Esophagus (tissue), 2 donors: ENCODE measurements around the gene SLC10A4. TPM values are rescaled to one million over a fixed set of nuclear protein-coding genes. Genes with fewer than 3 reads are reported as not detected.

Source experiments
- H3K27ac ChIP-seq, 2 donors: one replicate each; pipeline ENCODE4 v1.5.1; 2013; ENCODE audit warnings: low read depth in 2 of 2, mild to moderate bottlenecking in 2 of 2, inconsistent platforms in 1 of 2, low read length in 1 of 2, moderate library complexity in 1 of 2
- H3K27me3 ChIP-seq, 2 donors: one replicate each; pipeline ENCODE4 v1.6.1; 2013; ENCODE audit warnings: low read length in 2 of 2, control low read depth in 1 of 2, mild to moderate bottlenecking in 1 of 2; ENCODE audit not compliant: insufficient read depth in 2 of 2, control insufficient read depth in 1 of 2
- H3K36me3 ChIP-seq, 2 donors: one replicate each; pipeline ENCODE4 v1.6.1; 2013; ENCODE audit warnings: low read length in 1 of 2; ENCODE audit not compliant: control insufficient read depth in 2 of 2, insufficient read depth in 2 of 2
- H3K4me1 ChIP-seq, 2 donors: one replicate each; pipeline ENCODE4 v1.6.1; 2013; ENCODE audit warnings: low read length in 1 of 2; ENCODE audit not compliant: control insufficient read depth in 2 of 2, insufficient read depth in 2 of 2
- H3K4me3 ChIP-seq, 2 donors: one replicate each; pipeline ENCODE4 v1.5.1; 2013; ENCODE audit warnings: low read length in 2 of 2, mild to moderate bottlenecking in 2 of 2, low read depth in 1 of 2, moderate library complexity in 1 of 2
- H3K9me3 ChIP-seq, 2 donors: one replicate each; pipeline ENCODE4 v1.6.1; 2013; ENCODE audit warnings: mild to moderate bottlenecking in 2 of 2, low read depth in 1 of 2, low read length in 1 of 2, moderate library complexity in 1 of 2; ENCODE audit not compliant: control insufficient read depth in 2 of 2, insufficient read depth in 1 of 2
- whole genome bisulfite sequencing, 2 donors: extraction: QIAGEN DNeasy Blood & Tissue Kit; methylation state at CpG; one replicate each; pipeline ENCODE4 v1.1.7; 2013; 5-methylcytosine and 5-hydroxymethylcytosine counted together
- polyA plus RNA-seq, 2 donors: library from polyadenylated mRNA; stranded (reverse); fragments of 200-250 nt; gene quantifications; one replicate each; pipeline ENCODE4 v1.2.3, GENCODE V29; 2013
- donor health status: healthy with polysubstance abuse.
- donor health status: Bipolar disorder and iron deficiency.

The SLC10A4 gene
- polyA plus RNA-seq, 2 donors, result 0.07 to 0.14 TPM

DNA sequence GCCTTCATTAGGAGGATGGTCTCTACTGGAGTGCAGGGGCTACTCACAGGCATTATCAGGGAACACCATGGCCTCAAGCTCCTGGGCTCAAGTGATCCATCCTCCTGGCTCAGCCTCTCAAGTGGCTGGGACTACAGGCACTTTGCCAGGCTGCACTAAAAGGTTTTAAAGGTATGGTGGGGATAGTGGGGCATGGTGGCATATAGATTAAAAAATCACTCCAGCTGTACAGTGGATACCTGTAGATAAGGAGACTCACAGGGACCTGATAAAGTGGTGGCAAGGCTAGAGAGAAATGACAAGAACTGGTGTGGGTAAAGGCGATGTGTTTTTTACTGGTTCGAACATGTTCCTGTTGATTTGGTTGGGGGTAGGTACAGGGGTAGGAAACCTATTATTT, 12.8 kb downstream of the SLC10A4 start:
- Histone ChIP-seq H3K9me3 (peaks cover 1 to 2% of the 10 kb centered on the region in 2 donors), H3K27ac (no peak overlapping the region), H3K4me3 (no peak overlapping the region), H3K27me3 (no peaks in the 10 kb centered on the region), H3K4me1 (peaks cover 0 to 4% of the 10 kb centered on the region in 2 donors), H3K36me3 (peaks cover 0 to 2% of the 10 kb centered on the region in 2 donors)
- whole genome bisulfite sequencing, 2 donors, result 91 to 99% methylated on average over 2 of the region's 2 CpGs

DNA sequence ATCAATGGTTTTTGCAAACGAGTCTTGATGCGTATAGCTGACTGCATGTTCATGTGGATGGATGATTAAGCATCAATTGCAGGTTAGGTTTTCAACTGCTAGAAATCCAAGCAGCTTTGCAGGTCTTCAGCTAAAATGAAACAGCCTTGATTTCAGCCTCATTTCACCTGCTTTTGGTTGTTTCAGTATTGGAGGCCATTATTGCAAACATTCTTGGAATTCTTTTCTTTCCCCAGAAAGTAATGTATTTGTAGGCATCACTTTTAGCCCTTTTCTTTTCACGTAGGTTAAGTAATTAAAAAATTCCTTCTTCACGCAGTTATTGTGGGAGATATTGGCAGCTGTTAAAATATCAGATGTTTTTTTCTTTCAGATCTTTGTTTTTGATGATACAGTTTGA, 15.8 kb downstream of the SLC10A4 start:
- 92 to 94% methylated on average over 4 of the region's 4 CpGs for WGBS, 2 donors
- Histone ChIP-seq H3K9me3 (no peaks in the 10 kb centered on the region), H3K4me3 (no peak overlapping the region), H3K27me3 (no peaks in the 10 kb centered on the region), H3K27ac (no peak overlapping the region), H3K4me1 (no peaks in the 10 kb centered on the region), H3K36me3 (peaks cover 0 to 2% of the 10 kb centered on the region in 2 donors)

GRCh38 chr4:48499551-48500066, 16.5 kb downstream of the SLC10A4 start:
- Histone ChIP-seq H3K27me3 (no peaks in the 10 kb centered on the region), H3K4me3 (no peak overlapping the region), H3K9me3 (no peaks in the 10 kb centered on the region), H3K27ac (no peak overlapping the region), H3K36me3 (peaks cover 0 to 2% of the 10 kb centered on the region in 2 donors), H3K4me1 (no peaks in the 10 kb centered on the region)
- 78 to 83% methylated on average over 3 of the region's 3 CpGs for whole genome bisulfite sequencing, 2 donors

GRCh38 chr4:48503233-48504025, 20.3 kb downstream of the SLC10A4 start:
- Histone ChIP-seq H3K36me3 (peaks cover under 1 to 3% of the 10 kb centered on the region in 2 donors), H3K27me3 (no peaks in the 10 kb centered on the region), H3K4me3 (no peak overlapping the region), H3K27ac (no peak overlapping the region), H3K9me3 (no peaks in the 10 kb centered on the region), H3K4me1 (no peaks in the 10 kb centered on the region)
- WGBS, 2 donors, result 64 to 67% methylated on average over 4 of the region's 4 CpGs

DNA sequence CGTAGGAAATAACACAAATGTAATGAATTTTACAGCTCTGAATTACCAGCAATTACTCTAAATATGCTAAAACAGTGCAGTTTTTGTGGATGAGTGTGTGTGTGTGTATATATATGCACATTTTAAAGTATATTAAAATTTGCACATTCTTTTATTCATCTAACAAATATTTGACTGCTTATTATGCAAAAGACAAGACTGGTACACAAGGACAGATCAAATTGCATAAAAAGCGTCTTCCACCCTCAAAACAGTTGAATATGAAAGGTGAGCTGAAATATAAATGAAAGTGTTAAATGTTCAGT, 20.8 kb downstream of the SLC10A4 start:
- H3K4me3 ChIP-seq, result no peak overlapping the region
- H3K9me3 ChIP-seq, result no peaks in the 10 kb centered on the region
- H3K27me3 ChIP-seq, result no peaks in the 10 kb centered on the region
- H3K36me3 ChIP-seq, result peaks cover 3 to 5% of the 10 kb centered on the region in 2 donors
- WGBS, 2 donors, result 90 to 92% methylated on average over 2 of the region's 2 CpGs
- H3K27ac ChIP-seq, result no peak overlapping the region
- H3K4me1 ChIP-seq, result no peaks in the 10 kb centered on the region

DNA sequence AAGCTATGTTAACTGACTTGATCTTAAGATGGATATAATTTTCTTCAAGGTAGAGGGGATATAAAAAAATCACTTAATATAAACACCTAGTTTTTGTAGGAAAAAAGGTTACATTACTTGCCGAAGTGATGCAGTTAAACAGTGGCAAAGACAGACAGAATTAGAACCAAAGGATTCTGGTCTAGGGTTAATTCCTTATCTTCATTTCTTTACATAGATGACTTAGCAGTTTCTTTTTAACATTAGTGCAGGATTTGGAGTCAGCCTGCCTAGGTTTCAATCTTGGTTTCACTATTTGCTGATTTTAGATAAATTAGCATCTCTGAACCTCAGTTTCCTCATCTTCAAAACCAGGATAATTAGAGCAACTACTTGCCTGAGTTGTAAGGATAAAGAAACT, 21.2 kb downstream of the SLC10A4 start:
- Histone ChIP-seq H3K4me1 (no peaks in the 10 kb centered on the region), H3K27ac (no peak overlapping the region), H3K27me3 (no peaks in the 10 kb centered on the region), H3K4me3 (no peak overlapping the region), H3K36me3 (peaks cover 3 to 5% of the 10 kb centered on the region in 2 donors), H3K9me3 (no peaks in the 10 kb centered on the region)
- WGBS, 2 donors, result 71 to 79% methylated on average over 1 of the region's 1 CpG

DNA sequence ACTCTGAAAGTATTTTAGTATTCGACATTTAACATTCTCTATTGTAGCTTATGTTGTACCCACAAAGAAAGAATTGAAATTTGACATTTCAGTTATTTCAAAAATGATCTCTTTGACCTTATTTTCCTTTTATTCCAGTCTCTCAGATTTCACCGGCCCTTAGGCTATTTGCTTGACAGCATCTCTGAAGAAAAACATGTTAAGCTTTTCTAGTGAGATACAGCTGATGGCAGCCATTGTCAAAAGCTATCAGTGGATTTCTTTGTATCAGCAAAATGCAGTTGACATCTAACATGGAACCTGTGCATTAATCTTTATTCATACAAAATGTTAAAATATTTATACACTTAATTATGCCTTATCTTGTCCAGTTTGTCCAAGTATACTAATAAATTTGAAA, 23.6 kb downstream of the SLC10A4 start:
- Histone ChIP-seq H3K4me3 (no peak overlapping the region), H3K27me3 (no peaks in the 10 kb centered on the region), H3K36me3 (peaks cover 3 to 6% of the 10 kb centered on the region in 2 donors), H3K4me1 (no peaks in the 10 kb centered on the region), H3K27ac (no peak overlapping the region), H3K9me3 (no peaks in the 10 kb centered on the region)
- 94 to 96% methylated on average over 2 of the region's 2 CpGs for WGBS, 2 donors

DNA sequence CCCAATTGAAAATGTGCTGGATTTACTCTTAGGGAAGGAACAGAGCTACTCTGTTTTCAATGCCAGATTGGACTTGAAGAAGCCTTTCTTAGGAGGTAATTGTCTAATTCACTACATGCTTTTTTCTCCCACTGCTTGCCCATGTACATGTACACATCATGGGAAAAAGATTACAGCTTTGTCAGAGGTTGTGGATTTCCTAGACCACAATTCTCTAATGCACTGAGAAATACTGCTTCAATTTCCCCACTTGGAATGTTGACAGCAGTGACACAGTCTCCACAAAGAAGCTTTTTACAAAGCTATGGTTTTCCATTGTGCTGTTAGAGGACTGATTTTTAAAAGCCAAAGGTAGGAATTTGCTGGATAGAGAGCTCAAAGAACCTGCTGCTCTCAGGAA, 26.4 kb downstream of the SLC10A4 start:
- no peaks in the 10 kb centered on the region for H3K27me3 ChIP-seq
- peaks cover 6 to 9% of the 10 kb centered on the region in 2 donors for H3K36me3 ChIP-seq
- no peaks in the 10 kb centered on the region for H3K9me3 ChIP-seq
- H3K27ac ChIP-seq, result no peak overlapping the region
- H3K4me1 ChIP-seq, result no peaks in the 10 kb centered on the region
- H3K4me3 ChIP-seq, result no peak overlapping the region

GRCh38 chr4:48518143-48518542, 35.0 kb downstream of the SLC10A4 start:
- peaks cover 12 to 13% of the 10 kb centered on the region in 2 donors for H3K36me3 ChIP-seq
- H3K9me3 ChIP-seq, result no peaks in the 10 kb centered on the region
- no peaks in the 10 kb centered on the region for H3K4me1 ChIP-seq
- no peaks in the 10 kb centered on the region for H3K27me3 ChIP-seq
- no peak overlapping the region for H3K4me3 ChIP-seq
- WGBS, 2 donors, result 92 to 94% methylated on average over 3 of the region's 3 CpGs
- H3K27ac ChIP-seq, result no peak overlapping the region

DNA sequence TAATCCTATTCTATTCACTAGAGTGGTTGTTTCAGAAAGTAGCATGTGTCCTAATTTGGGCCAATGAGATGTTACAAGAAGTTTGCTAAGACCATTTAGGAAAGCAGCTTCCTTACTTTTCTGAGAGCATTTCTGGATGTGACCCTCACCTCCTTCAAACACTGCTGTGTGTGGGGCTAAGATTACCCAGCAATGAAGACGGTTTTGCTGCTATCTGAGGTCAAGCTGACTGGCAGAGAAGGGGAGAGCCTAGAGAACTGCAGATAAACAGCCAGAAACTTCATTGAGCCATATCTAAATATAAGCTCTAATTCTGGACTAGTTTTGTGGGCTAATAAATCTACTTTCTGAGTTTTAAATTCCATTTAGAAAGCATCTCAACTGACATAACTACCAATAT, 43.3 kb downstream of the SLC10A4 start:
- Histone ChIP-seq H3K36me3 (peaks cover 17 to 22% of the 10 kb centered on the region in 2 donors), H3K4me1 (no peaks in the 10 kb centered on the region), H3K27me3 (no peaks in the 10 kb centered on the region), H3K9me3 (no peaks in the 10 kb centered on the region), H3K27ac (no peak overlapping the region), H3K4me3 (no peak overlapping the region)
- WGBS, 2 donors, result 91 to 97% methylated on average over 1 of the region's 1 CpG
